Head of caudate nucleus (tissue), 42 donors: ENCODE results near the gene STOML1.

ENCODE experiments used
- DNase-seq, 42 donors: peaks; one replicate each; pipeline versions ENCODE4 v3.0.0 to v3.0.0-alpha.2; 2020 to 2021; ENCODE audit warnings: mixed read lengths in 7 of 42
- intact Hi-C: fragments of 100-400 bp; cut with DNase I; formaldehyde crosslinking; loops from one replicate; pipeline ENCODE4 v1.15.0; 2022

The STOML1 gene, protein sequence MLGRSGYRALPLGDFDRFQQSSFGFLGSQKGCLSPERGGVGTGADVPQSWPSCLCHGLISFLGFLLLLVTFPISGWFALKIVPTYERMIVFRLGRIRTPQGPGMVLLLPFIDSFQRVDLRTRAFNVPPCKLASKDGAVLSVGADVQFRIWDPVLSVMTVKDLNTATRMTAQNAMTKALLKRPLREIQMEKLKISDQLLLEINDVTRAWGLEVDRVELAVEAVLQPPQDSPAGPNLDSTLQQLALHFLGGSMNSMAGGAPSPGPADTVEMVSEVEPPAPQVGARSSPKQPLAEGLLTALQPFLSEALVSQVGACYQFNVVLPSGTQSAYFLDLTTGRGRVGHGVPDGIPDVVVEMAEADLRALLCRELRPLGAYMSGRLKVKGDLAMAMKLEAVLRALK

DNA sequence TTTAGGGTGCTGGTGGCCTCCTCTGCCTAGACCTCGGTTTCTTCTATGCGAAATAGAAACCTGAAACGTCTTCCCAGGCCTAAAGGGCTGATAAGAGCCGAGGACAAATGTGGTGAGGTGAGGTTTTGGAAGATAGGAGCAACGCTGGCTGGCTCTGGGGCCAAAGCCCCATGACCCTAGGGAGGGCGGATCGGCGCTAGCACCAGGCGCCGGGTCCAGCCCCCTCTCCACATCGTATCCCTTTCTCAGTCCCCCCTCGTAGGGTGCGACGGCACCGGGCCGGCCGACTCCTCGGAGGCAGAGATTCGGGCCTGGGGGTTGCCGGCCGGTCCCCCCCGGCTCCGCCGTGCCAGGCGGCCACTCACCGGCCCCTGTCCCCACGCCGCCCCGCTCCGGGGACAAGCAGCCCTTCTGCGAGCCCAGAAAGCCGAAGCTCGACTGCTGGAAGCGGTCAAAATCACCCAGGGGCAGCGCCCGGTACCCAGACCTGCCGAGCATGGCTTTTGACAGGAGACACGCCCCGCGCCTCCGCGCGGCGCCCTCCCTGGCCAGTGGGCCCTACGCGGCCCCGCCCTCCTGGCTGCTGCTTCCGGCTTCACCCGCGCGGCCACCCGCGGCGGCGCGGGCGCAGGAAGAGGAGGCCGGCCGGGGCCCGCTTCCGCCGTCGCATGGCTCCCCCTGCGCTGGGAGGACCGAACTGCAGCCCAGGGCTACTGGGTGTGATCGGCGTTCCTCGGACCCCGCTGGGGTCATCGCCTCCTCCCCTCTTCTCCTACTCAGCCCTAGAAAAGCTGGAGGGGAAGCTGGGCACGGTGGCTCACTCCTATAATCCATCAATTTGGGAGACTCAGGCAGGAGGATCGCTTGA lies at the start of gene STOML1:
TSS of gene STOML1 (minus strand) at position 570 of the 868 bp plus-strand sequence. CDS start at position 498, 72 bp downstream.
- peak; percentile 66 to 96 (median 92) for DNase-seq
- intact Hi-C loops = loop anchor here (5.0 kb wide), 1 partner anchor 625 kb away; the partner anchor contains the start of gene CLK3

DNA sequence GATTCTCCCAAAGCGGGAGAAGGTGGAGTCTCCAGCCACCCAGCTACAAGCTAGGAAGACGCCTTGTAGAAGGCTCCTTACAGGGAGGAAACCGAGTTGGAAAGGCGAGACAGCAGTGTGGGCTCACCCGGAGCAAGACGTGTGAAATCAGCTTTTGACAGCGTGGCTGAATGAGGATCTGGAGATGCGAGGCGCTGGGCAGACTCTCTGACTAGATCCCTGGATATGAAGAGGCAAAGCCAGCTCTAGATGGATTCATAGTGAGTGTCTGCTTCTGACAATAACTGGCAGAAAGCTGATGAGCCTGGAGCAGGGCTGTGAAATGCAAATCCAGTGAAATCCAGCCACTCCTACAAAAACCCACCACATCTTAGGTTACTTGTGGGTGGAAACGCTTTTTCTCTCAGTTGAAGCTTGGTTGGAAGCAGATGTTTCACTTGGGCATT lies 49.2 kb upstream of the STOML1 start:
- intact Hi-C loops = loop anchor here (10.0 kb wide), 1 partner anchor 57 kb away; no protein-coding TSS in a partner anchor
- DNase-seq = no peak

DNA sequence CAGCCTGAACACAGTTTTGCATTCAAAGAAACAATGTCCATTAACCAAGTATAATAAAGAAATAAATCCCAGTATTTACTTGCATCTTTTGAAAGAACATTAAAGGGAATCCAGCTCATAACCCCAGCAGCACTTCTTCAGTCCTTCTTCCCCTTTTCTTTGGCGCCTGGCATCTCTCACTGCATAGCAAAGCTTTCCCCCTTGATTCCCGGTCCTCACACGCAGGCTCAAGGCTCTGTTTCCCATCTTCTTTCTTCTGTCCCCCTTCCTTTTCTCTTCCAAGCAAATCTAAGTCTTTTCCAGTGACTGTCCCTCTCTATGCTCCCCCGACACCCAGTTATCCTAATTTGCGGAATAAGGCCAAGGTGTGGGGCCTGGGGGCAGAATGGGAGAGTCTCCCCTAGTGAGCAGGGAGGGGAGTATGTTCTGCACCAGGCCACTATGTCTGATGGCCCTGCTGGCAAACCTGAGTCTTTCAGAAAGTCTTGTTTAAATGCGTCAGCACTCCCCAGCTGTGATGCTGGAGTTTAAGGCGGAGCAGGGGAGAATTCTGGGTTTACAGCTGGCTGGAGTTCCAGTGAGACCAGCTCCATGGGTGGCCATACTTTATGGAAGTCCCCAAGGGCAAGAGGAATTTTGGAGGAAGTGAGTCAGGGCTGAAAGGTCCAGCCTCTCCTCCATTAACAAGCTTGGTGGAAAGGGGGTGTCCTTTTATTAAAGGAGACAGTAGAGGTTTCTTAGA lies 48.2 kb upstream of the STOML1 start:
- intact Hi-C loops = loop anchor here (10.0 kb wide), 1 partner anchor 55 kb away; no protein-coding TSS in a partner anchor
- no peak for DNase-seq

DNA sequence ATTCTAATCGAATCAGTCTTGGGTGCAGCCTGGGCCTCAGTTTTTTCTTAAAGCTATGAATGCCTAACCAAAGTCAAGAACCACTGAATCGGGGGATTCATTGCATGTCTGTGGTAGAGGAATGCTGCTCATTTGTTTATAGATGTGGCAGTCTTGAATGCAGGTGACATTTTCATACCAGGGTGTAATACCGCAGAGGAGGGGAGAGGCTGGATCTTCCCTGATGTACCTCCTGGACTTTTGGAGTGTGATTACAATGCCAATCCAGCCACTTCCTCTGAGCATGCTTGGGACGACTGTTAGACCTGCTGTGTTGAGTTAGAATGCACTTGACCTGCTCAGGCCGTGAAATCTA lies 47.5 kb upstream of the STOML1 start:
- DNase-seq = no peak
- intact Hi-C loops = loop anchor here (10.0 kb wide), 1 partner anchor 55 kb away; no protein-coding TSS in a partner anchor

DNA sequence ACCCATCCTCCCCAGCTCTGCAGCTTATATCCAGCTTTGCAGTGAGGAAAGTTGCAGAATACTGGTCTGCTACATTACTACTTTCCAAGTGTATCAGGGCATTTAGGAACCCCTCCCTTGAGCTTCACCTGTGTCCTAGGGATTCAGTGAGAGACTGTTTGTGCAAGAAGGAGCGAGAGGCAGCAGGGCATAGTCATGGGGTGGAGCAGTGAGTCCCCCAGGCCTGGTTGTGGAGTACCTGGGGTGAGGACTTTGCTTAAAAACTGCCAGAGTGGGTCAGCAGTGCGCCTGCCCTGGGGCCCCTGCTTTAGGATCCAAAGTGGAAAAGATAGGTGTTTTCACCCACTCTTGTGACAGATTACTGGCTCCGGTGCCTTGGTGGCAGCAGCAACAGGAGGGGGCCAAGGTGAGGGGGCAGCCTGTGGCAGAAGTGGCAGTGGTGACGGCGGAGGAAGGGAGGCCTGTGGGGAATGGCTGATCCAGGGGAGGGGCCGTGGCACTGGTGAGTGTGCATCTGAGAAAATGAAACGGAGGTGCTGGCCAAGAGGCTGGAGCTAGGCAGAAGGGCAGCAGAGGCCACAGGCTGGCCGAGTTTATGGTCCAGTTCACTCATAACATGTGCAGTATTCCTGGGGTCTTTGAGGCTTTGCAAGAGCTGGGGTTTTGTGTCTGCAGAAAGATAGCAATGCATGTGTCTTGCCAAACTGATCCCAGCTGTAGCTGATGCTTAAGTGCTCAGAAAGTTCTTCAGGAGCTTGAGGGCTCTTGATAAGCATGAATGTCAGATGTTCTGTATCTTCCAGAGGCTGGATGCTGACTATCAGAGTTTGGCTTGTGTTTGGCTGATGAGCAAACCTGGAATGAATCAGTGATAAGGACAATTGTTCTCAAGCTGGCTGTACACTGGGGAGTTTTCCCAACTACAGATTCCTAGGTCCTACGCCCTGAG lies 46.9 kb upstream of the STOML1 start:
- DNase-seq = no peak
- intact Hi-C loops = no loop called here

DNA sequence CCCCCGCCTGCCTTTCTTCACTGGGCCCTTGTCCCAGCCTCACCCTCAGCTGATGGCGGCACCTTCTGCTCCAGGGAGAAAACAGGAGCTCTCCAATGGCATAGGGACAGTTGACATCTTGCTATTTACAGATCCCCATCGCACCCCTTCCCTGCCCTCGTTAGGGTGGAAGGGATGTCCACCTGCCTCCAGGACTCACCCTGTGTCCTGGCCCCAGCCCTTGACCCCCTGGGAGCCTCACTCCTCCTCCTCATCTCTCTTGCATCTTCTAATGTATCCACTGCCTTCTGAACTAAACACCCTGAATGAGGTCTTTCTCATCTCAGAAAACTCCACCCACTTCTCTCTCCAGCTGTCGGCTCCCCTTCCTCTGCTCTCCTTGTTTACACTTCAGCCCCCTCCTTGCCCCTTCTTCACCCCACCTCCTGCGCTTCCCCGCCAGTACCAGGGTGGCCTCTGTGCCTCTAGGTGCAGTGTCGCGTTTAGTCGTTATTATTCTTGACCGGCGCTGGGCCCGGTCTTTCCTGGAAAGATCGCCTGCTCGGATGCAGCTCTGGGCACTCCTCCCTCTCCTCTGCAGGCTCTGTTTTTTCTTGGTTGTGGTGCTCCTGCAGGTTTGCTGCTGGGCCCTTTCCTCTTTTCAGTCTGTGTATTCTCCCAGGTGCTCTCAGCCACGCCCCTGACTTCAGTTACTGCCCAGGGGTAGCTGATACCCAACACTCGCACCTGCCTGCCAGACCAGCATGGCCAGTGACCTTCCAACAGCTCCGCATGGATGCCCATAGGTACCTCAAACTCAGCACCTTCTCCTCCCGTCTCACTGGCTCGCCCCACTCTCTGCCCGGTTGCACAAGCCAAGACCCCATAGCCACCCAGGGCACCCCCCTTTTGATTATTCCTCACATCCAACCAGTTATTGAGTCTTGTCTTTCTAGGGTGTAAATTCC lies 45.3 kb upstream of the STOML1 start:
- intact Hi-C loops = no loop called here
- peak in 1 of 42 donors; percentile 38 for DNase-seq

DNA sequence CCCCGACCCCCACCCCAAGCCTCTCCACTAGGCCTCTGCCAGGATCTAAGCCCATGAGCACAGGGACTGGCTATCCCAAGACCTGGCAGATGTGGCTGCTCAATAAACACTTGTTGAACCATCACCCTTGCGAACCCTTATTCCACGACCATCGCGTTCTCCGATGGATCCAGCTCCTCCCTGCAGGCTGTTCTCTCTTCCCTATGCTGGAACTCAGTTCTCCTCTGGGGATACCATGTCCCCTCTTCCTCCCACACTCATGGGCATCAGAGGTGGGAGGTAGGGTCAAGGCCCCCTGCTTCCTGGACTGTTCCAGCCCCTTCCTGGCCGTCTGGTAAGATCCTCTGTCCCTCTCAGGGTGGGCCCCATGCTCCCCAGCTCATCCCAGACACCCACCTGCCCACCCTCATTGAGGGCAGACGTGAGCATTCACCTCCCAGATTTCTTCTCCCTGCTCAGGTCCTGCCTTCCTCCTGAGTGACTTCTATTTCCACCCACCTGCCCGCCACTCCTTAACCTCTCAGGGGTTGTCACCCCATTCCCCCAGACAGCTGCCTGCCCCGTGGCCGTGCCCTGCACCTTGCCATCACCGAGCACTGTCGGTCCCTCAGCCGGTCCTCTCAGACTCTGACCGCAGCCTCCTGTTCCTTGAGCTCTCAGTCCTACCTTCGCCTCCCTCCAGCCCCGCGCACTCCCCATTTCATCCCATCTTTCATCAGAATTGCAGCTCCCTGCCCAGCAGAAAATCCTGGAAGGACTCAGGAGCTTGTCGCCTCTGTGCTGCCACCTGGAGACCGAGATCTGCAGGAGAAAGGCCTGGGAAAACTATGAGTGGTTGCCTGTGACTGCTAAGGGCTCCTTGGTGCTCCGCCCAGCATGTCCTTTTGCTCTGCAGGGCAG lies 44.4 kb upstream of the STOML1 start:
- DNase-seq = peak; percentile 26 to 78 (median 56)
- intact Hi-C loops = no loop called here

DNA sequence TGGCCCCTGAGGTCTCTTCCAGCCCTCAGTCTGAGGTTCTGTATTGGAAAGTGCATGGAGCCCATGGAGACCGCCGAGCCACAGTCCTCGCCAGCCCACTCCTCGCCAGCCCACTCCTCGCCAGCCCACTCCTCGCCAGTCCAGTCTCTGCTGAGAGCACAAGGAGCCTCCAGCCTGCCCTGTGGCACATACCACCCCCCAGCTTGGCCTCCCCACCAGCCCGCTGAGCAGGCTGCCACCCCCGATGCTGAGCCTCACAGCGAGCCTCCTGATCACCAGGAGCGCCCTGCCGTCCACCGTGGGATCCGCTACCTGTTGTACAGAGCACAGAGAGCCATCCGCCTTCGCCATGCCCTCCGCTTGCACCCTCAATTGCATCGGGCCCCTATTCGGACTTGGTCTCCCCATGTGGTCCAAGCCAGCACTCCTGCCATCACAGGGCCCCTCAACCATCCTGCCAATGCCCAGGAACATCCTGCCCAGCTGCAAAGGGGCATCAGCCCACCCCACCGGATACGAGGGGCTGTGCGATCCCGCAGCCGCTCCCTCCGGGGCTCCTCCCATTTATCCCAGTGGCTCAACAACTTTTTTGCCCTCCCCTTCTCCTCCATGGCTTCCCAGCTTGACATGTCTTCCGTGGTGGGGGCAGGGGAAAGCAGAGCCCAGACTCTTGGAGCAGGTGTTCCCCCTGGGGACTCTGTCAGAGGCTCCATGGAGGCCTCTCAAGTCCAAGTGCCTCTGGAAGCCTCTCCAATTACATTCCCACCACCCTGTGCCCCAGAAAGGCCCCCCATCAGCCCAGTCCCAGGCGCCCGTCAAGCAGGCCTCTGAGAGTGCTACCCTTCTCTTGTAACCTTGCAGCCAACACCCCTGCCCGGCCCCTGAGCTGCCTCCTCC lies 43.3 kb upstream of the STOML1 start:
- peak in 1 of 42 donors; percentile 38 for DNase-seq
- intact Hi-C loops = no loop called here

DNA sequence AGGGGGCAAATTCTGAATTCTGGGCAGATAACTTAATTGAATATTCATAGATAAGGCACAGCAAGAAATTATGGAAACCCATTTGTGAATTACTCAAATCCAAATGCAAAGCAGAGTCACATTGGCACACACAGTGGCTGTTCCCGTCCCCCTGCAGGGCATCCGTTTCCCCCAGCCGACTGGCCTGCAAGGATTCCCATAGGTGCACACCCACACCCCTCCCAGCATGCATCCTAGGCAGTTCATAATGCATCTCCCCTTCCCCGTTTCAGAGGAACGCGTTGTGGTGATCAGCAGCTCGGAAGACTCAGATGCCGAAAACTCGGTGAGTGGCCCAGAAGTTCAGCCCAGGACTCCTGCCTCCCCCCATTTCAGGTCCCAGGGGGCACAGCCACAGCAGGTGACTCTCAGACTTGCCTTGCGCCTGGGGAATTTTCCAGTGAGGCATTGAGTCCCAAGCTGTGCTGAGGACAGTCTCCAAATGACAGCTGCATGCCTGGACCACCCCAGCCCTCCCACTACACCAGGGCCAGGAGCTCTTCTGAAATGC lies 42.2 kb upstream of the STOML1 start:
- intact Hi-C loops = no loop called here
- DNase-seq = peak in 1 of 42 donors; percentile 34

DNA sequence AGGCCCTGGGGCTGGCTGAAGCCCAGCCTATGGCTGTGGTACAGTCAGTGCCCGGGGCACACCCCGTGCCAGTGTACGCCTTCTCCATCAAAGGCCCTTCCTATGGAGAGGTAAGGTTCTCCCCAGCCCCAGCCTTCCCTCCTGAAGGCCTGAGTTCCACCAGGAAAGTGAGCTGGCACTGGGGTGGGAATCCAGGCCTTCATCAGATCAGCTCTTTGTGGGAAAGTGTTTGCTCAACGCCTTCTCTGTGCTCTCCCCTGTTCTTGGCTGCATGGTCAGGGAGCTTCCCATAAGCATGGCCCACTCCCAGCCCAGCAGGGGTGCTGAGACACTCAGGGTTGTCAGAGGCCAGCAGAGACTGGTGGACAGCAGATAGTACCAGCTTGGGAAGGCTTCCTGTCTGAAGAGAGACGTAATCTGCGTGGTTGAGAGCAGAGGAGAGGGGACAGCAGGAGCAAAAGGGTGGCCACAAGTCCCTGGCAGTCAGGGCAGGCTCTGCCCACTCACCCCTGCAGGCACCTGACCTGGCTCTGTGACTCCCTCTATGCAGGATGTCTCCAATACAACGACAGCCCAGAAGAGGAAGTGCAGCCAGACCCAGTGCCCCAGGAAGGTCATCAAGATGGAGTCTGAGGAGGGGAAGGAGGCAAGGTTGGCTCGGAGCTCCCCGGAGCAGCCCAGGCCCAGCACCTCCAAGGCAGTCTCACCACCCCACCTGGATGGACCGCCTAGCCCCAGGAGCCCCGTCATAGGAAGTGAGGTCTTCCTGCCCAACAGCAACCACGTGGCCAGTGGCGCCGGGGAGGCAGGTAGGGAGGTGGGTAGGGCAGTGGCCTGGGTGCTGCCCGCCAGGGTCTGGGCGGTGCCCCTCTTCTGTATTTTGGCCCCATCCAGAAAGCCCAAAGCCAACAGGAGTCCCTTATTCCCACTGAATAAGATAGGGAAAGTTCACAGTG lies 40.8 kb upstream of the STOML1 start:
- intact Hi-C loops = no loop called here
- peak in 2 of 42 donors; percentile 15 to 38 for DNase-seq

DNA sequence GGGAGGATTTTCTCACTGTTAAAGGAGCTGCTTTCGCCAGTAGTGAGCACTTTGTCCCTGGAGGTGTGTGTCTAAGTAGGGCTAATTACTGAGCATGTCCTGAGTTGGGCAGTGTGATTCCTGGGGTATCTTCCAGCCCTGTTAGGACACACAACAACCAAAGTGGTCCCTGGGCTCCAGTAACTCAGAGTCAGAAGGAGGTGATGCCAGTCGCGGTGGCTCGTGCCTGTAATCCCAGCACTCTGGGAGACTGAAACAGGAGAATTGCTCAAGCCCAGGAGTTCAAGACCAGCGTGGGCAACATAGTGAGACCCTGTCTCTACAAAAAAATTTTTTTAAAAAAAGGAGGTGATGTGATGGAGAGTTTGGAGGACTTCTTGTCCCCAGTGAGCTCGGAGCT lies 40.0 kb upstream of the STOML1 start:
- no peak for DNase-seq
- intact Hi-C loops = no loop called here

DNA sequence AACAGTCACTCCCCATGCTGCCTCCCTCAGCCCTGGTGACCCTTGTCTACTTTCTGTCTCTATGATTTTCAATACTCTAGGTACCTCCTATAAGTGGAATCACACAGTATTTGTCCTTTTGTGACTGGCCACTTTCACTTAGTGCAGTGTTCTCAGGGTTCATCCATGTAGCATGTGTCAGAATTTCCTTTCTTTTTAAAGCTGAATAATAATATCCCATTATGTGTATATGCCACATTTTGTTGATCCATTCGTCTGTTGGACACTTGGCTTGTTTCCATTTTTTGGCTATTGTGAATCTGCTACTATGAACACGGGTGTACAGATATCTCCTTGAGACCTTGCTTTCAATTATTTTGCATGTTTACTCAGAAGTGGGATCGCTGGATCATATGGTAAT lies 36.6 kb upstream of the STOML1 start:
- intact Hi-C loops = no loop called here
- no peak for DNase-seq

DNA sequence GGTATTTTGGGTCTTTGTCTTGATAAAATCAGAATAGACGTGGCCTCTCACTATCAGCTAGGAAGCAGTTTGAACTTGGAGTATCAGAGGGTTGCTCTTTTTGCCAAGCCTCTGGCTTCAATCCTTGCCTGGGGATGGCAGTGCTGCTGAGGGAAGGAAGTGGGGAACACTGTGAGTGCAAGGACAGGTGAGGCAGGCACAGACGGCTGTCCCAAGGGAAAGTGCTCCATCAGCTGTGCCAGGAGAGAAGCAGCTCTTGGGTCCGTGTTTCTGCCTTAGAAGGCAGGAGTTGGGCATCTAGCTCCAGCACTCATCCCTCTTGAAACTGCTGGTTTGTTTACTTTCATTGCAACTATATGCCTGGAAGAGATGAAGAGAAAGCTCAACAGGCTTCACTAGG lies 35.6 kb upstream of the STOML1 start:
- intact Hi-C loops = no loop called here
- peak in 1 of 42 donors; percentile 2 for DNase-seq
